G401.6 (cell line): Measurements from ENCODE around the gene TFB1M.

ENCODE experiments used
- FAIRE-seq: peaks from 2 replicates; lab custom pipeline; 2012; peaks lifted over from hg19 to GRCh38; lab: Jason Lieb, UNC

TFB1M gene

GRCh38 chr6:155297669-155298068 is 16.6 kb downstream of the TFB1M start:
- FAIRE-seq, result no peak

- no peak for FAIRE-seq
These were observed 21.6 kb downstream of the TFB1M start for GRCh38 chr6:155292711-155293110.

- no peak for FAIRE-seq
These were observed 23.0 kb downstream of the TFB1M start for GRCh38 chr6:155291291-155291690.

GRCh38 chr6:155290491-155290890 is 23.8 kb downstream of the TFB1M start:
- FAIRE-seq, result no peak

- no peak for FAIRE-seq
These were observed 26.5 kb downstream of the TFB1M start for GRCh38 chr6:155287762-155288161.

- FAIRE-seq, result no peak
These were observed 29.5 kb downstream of the TFB1M start for GRCh38 chr6:155284775-155285174.

- FAIRE-seq, result no peak
These were observed 35.8 kb downstream of the TFB1M start for GRCh38 chr6:155278319-155279049.

GRCh38 chr6:155276638-155277037 is 37.6 kb downstream of the TFB1M start:
- no peak for FAIRE-seq

- FAIRE-seq, result no peak
These were observed 38.3 kb downstream of the TFB1M start for GRCh38 chr6:155275808-155276480.

GRCh38 chr6:155274533-155274932 is 39.8 kb downstream of the TFB1M start:
- no peak for FAIRE-seq

- no peak for FAIRE-seq
These were observed 40.2 kb downstream of the TFB1M start for GRCh38 chr6:155274106-155274505.

- no peak for FAIRE-seq
These were observed 40.9 kb downstream of the TFB1M start for GRCh38 chr6:155273431-155273830.

- FAIRE-seq, result no peak
These were observed 41.7 kb downstream of the TFB1M start for GRCh38 chr6:155272353-155273232.

GRCh38 chr6:155271145-155271544 is 43.1 kb downstream of the TFB1M start:
- no peak for FAIRE-seq

- peak; percentile 37 for FAIRE-seq
These were observed 43.7 kb downstream of the TFB1M start for GRCh38 chr6:155270561-155271091.

GRCh38 chr6:155269765-155270164 is 44.5 kb downstream of the TFB1M start:
- FAIRE-seq, result no peak

- peak; percentile 15 for FAIRE-seq
These were observed 46.0 kb downstream of the TFB1M start for GRCh38 chr6:155268088-155268867.

- FAIRE-seq, result no peak
These were observed 46.9 kb downstream of the TFB1M start for GRCh38 chr6:155267411-155267810.

- no peak for FAIRE-seq
These were observed 48.3 kb downstream of the TFB1M start for GRCh38 chr6:155265843-155266535.

- FAIRE-seq, result no peak
These were observed 49.5 kb downstream of the TFB1M start for GRCh38 chr6:155264693-155265320.
